NCI-H2196 (cell line): ENCODE results near the gene ZNF500.
"Not testable (repeated sequence)": the region's sequence is repeated elsewhere in the genome, so short reads cannot be mapped to it uniquely, and the experiment has no call there.

Source experiments
- DNase-seq: peaks from one replicate; lab custom pipeline; 2025; ENCODE audit not compliant: unreplicated experiment; lab: John Stamatoyannopoulos, UW

The ZNF500 gene

GRCh38 chr16:4746991-4747574 is 19.9 kb downstream of the ZNF500 start:
- no peak for DNase-seq

DNA sequence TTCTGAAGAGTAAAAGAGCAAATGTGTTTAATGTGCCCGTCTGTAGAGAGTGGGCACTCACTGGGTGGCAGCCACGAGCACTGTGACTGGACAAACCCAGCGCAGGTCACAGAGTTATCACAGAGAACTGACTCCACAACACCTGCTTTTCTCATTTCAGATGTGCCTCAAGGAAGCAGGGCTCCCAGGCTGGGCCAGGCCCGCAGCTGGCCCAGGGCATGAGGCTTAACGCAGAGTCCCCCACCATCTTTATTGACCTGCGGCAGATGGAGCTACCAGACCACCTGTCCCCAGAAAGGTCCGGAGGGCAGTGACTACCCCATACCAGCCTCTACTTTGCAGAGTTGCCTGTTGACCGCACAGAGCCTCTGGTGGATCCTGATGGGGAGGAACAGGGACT is 20.7 kb downstream of the ZNF500 start:
- DNase-seq = no peak

GRCh38 chr16:4745274-4745569 is 21.7 kb downstream of the ZNF500 start:
- no peak for DNase-seq

GRCh38 chr16:4744555-4745273 is 22.2 kb downstream of the ZNF500 start:
- DNase-seq = no peak

DNA sequence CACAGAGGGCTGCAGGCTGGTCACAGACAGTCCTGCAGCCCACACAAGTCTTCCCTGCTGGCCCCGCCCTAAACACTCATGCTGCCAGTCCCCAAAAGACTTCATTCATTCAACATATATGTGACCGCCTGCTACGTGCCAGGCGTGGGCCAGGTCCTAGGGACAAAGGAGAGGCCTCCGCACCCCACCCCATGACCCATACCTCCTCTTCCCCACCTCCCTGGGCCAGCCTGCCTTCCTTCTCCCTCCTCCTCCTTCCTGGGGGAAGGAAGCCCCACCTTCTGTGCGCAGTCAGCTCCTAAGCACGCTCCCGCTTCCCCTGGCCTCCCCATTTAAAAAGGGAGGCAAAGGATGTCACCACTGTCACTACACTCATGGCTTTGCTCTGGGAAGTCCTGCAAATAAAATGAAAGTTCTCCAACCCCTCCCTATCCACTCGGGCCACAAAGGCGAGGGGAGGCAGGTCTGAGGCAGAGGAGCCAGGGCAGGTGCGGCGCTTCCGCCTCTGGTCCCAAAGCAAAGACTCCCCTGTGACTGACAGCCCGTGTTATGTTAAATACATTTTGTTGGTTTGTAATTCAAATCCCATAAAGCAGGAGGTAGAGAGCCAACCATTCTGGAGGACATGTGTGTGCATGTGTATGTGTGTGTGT is 23.6 kb downstream of the ZNF500 start:
- DNase-seq = no peak

DNA sequence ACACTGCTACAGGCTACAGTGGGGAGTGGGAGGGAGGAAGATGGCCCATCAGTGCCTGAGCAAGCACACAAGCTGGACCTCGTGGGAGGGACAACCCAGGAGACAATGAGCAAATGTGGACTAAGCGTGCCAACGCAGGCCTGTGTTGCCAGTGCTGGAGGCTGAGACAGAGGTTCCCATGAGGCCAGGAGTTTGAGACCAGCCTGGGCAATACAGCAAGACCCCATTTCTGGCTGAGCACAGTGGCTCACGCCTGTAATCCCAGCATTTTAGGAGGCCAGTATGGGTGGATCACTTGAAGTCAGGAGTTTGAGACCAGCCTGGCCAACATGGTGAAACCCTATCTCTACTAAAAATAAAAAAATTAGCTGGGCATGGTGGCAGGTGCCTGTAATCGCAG is 28.6 kb downstream of the ZNF500 start:
- not testable (repeated sequence) for DNase-seq

GRCh38 chr16:4737545-4737944 is 29.4 kb downstream of the ZNF500 start:
- no peak for DNase-seq

DNA sequence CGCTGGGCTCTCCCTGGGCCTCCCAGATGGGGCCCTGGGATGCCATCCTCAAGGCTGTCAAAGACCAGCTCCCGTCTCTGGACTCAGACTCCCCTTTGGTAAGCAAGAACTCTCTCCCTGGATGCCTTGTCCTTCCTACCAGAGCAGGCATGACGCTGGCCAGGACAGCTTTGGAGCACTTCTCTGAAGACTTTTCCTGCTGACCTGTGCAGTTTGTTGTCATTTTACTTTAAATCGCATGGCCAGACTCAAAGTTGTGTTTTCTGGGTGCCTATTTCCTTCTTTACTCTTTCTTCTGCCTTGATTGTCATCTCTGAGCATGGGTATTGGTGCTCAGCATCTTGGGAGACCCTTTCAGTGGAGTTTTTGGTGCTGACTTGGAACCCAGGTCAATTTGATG is 30.4 kb downstream of the ZNF500 start:
- DNase-seq = no peak

DNA sequence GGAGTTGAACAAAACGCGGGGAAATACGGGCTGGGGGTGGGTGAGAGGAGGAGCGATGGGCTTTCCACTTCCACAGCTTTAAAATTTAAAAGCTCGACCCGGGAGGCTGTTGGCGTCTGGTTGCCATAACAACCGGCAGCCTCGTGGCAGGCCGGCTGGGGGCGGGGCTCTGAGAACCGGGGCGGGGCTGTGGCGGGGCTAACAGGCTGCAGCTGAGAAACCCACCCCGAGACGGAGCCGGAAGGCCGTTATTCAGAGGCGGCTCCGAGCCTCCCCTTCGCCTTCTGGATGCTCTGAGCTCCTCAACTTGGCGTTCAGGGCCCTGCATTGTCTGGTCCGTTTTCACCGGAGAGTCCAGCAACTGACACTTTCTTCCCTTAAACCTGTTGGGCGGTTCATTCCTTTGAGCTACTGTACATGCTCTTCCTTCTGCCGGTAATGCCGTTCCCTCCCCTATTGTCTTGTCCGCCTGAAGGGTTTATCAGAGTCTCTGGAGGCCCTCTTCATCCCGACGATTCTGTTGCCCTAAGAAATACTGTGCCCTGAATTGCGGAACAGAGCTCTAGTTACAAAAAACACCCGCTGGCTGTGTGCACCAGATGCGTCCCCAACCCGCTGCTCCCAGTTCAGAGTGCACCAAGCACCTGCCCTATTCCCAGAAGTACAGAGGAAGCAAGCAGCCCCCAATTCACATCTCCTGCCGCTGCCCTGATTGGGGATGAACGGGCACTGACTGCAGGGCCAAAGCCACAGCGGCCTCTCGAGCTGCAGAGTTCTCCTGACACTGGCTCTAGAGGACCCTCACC is 32.0 kb downstream of the ZNF500 start:
- DNase-seq = peak; percentile 77

DNA sequence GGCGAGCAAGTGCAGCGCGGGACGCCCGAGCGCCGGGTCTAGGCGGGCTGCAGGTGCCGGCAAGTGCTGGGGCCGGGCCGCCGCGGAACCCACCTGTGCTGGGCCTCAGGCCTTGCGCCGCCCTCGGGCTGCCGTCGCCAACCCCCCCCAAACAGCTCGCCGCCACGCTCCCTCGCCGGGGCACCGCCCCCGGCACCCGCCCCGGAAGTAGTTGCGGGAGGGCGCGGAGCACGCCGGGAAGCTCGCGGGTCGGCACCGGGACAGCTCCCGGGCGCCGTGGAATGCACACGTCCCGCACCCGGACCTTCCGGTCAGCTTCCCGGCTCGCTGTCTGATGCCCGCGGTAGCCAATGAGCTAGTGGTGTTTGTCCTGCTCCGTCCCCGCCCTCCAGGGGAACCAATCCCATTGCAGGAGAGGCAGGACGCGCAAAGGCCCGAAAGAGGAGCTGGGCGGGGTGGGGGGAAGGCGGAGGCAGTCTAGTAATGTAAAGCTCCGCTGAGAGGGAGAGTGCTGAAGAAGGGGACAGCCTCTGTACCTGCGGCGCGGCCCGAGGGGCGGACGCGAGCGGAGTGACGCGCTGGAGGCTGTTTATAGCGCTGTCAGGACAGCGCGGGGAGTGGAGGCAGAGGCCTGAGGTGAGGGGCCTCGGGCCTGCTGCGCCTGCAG is 32.8 kb downstream of the ZNF500 start, which contains the start of the genes ANKS3 and DNAAF8:
TSS of gene ANKS3 (minus strand) at position 209 of the 667 bp plus-strand sequence. CDS start 4,122 bp downstream, outside the sequence.
TSS of gene DNAAF8 (plus strand) at position 475 of the 667 bp plus-strand sequence. CDS start 1,978 bp downstream, outside the sequence.
- DNase-seq = peak; percentile 94

DNA sequence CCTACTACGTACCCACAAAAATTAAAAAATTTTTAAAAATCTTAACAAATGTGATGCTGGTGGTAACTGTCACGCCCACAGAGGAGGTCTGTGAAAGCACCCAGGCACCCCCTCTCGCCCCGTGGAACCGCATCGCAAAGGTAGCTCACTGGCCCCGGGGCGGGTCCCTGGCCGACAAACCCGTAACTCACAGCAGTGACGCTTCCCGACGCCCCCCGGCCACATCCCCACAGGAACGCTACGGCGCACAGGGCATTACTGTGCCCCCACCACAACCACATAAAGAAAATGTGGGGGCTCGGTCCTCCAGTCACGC is 33.3 kb downstream of the ZNF500 start:
- no peak for DNase-seq

GRCh38 chr16:4733211-4733742 is 33.7 kb downstream of the ZNF500 start:
- DNase-seq = no peak

- DNase-seq = no peak
Measured at GRCh38 chr16:4729876-4730275, 37.1 kb downstream of the ZNF500 start.

GRCh38 chr16:4728676-4729075 is 38.3 kb downstream of the ZNF500 start:
- no peak for DNase-seq

DNA sequence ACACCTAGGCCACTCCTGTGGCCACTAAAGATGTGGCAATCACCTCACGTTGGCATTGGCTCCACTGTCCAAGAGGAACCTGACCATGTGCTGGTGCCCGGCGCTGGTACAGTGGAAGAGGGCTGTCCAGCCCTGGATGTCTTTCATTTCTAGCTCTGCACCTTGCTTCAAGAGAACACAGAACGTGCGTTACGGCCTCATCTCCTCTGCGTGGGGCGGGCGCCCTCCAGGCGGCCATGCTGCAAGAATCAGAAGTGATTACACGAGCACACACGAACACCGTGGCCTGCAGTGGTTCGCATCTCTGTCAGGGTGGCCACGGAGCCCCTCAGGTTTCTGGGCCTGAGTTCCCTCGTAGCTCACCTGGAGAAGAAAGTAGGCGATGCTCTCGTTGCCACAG is 40.3 kb downstream of the ZNF500 start:
- no peak for DNase-seq

DNA sequence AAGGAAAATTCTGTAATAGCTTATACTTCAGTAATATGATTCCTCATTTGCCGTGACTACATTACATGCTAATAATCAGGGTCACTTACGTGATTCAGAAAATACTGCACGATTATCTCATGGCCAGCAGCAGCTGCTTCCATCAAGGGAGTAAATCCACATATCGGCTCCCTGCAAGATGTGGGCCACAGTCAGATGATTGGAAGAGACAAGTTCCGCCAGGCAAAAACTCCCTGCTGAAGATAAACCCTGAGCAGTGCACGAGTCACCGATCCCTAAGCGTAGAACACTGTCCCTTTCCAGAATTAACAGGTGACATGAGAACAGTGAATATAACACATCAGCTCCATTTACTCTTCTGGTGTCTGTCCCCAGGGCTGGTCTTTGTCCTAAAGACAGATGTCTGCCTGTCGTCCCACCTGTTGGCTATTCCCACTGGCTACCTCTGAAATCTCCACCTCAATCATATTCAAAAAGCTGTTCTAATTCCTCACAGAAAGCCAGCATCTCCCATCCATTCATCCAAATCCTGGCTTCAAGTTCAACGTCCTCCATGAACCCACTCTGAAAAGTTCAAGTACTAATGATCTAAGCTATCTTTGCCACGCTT is 42.2 kb downstream of the ZNF500 start:
- DNase-seq = no peak

- no peak for DNase-seq
Measured at GRCh38 chr16:4723071-4723767, 43.7 kb downstream of the ZNF500 start.

GRCh38 chr16:4718466-4718865 is 48.5 kb downstream of the ZNF500 start:
- no peak for DNase-seq

DNA sequence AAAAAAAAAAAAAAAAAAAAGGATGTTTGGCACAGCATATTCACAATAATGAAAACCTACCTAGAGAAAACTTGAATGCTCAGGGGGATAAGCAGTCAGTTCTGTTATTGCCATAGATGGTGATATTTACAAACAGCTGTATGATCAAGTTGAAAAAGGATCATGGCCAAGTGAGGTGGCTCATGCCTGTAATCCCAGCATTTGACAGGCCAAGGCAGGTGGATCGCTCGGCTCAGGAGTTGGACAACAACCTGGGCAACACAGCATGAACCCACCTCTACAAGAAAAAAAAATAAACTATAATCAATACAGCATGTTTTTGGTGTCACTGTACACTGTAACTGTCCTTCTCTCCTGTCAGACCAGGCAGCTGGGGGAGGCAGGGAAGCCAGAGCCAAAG is 52.0 kb downstream of the ZNF500 start:
- DNase-seq = no peak
